Cardiac fibroblast (primary cell): ENCODE measurements around the gene DCC.

Experiments used
- DNase-seq, 2 donors: peaks; one replicate each; pipeline versions ENCODE4 v3.0.0 to v3.0.0-alpha.2; 2010; ENCODE audit warnings: low read depth in 2 of 2
- H3K4me3 ChIP-seq, 2 donors: replicated peaks in 1 of 2; 1 replicate in 1 of 2; 2 replicates in 1 of 2; pipeline ENCODE4 v1.5.1; 2011; ENCODE audit warnings: low read depth in 2 of 2, low read length in 2 of 2, mild to moderate bottlenecking in 2 of 2, moderate library complexity in 1 of 2
- CTCF ChIP-seq: IDR thresholded peaks from one replicate; pipeline ENCODE4 v1.5.1; 2011; ENCODE audit warnings: low read depth, mild to moderate bottlenecking, low read length, inconsistent platforms

Gene DCC

GRCh38 chr18:52874774-52875173 lies 534.8 kb downstream of the DCC start:
- H3K4me3 ChIP-seq, result no peak overlapping the region
- no peak for DNase-seq
- no peak for TF ChIP-seq CTCF

- DNase-seq, result no peak
- TF ChIP-seq CTCF, result no peak
- no peak overlapping the region for H3K4me3 ChIP-seq
Observed at GRCh38 chr18:52875725-52876124, 535.7 kb downstream of the DCC start.

GRCh38 chr18:52888014-52888413 lies 548.0 kb downstream of the DCC start:
- no peak for DNase-seq
- TF ChIP-seq CTCF, result no peak
- no peak overlapping the region for H3K4me3 ChIP-seq

- no peak for TF ChIP-seq CTCF
- no peak for DNase-seq
- H3K4me3 ChIP-seq, result no peak overlapping the region
Observed at GRCh38 chr18:52894801-52895200, 554.8 kb downstream of the DCC start.

GRCh38 chr18:52897611-52898484 lies 557.9 kb downstream of the DCC start:
- H3K4me3 ChIP-seq, result no peak overlapping the region
- TF ChIP-seq CTCF, result no peak
- no peak for DNase-seq

- DNase-seq, result no peak
- no peak overlapping the region for H3K4me3 ChIP-seq
- TF ChIP-seq CTCF, result no peak
Observed at GRCh38 chr18:52898485-52899058, 558.6 kb downstream of the DCC start.
